ENCODE measurements around the gene JPT2. TPM values are rescaled to one million over a fixed set of nuclear protein-coding genes. Genes with fewer than 3 reads are reported as not detected.
A peak's percentile ranks its signal among the peaks of the same experiment; 100 is the strongest.

The JPT2 gene
- total RNA-seq, 1 experiment from 2014 or later: 244 TPM

- Histone ChIP-seq H3K36me3 (ENCODE audit: low read depth) (no peaks in the 10 kb centered on the region; the same call in 1 of the 2 replicates), H3K79me2 (ENCODE audit: low read depth) (0 out of 2 replicates have a peak, but pooled peaks cover 4% of the 10 kb centered on the region), H2AFZ (no peak overlapping the region), H3K4me3 (no peak overlapping the region), H3K4me2 (no peak overlapping the region), H3K4me1 (replicated peaks; ENCODE audit: insufficient read depth) (peaks cover 29% of the 10 kb centered on the region), H4K20me1 (ENCODE audit: insufficient read depth) (no peaks in the 10 kb centered on the region), H3K27ac (no peak overlapping the region), H3K27me3 (ENCODE audit: insufficient read depth, low read depth) (no peaks in the 10 kb centered on the region), H3K9me2 (ENCODE audit: insufficient read depth) (no peaks in the 10 kb centered on the region), H3F3A (ENCODE audit: insufficient read depth, low read depth) (peaks cover 55% of the 10 kb centered on the region), H3K9me3 (ENCODE audit: insufficient read depth, low read depth) (no peaks in the 10 kb centered on the region)
- POLR2A ChIA-PET (ENCODE audit: unreplicated experiment): no interaction called here
- TF ChIP-seq EZH2 (IDR thresholded peaks at IDR 0.05; ENCODE audit: low read depth): no peak
- no peak for TF ChIP-seq CTCF (conservative IDR thresholded peaks at IDR 0.05)
- DNase-seq: no peak
- intact Hi-C loops (cut with micrococcal nuclease; ENCODE audit: unreplicated experiment): no loop called here
- BruUV-seq (replicated peaks): no TSS peak
- CTCF ChIA-PET: interaction anchor here (0.6 kb wide), 1 partner anchor 380 kb away, joined by 5 read pairs; no protein-coding TSS in a partner anchor
Measured at GRCh38 chr16:1740781-1741490, 62.9 kb downstream of the JPT2 start.

GRCh38 chr16:1741553-1742165 is 63.6 kb downstream of the JPT2 start:
- Histone ChIP-seq H3K36me3 (ENCODE audit: low read depth) (no peaks in the 10 kb centered on the region; the same call in 1 of the 2 replicates), H3K27ac (no peak overlapping the region), H3K4me3 (no peak overlapping the region), H3F3A (ENCODE audit: insufficient read depth, low read depth) (peaks cover 57% of the 10 kb centered on the region), H3K9me3 (ENCODE audit: insufficient read depth, low read depth) (no peaks in the 10 kb centered on the region), H3K79me2 (ENCODE audit: low read depth) (0 out of 2 replicates have a peak, but pooled peaks cover 4% of the 10 kb centered on the region), H2AFZ (no peak overlapping the region), H3K9me2 (ENCODE audit: insufficient read depth) (no peaks in the 10 kb centered on the region), H3K4me2 (no peak overlapping the region), H3K27me3 (ENCODE audit: insufficient read depth, low read depth) (no peaks in the 10 kb centered on the region), H3K4me1 (replicated peaks; ENCODE audit: insufficient read depth) (peaks cover 34% of the 10 kb centered on the region), H4K20me1 (ENCODE audit: insufficient read depth) (no peaks in the 10 kb centered on the region)
- BruUV-seq (replicated peaks): no TSS peak
- DNase-seq: no peak
- ChIA-PET CTCF (interaction anchor here (0.6 kb wide), 1 partner anchor 379 kb away, joined by 5 read pairs; no protein-coding TSS in a partner anchor), POLR2A (ENCODE audit: unreplicated experiment) (no interaction called here)
- TF ChIP-seq EZH2 (IDR thresholded peaks at IDR 0.05; ENCODE audit: low read depth) (no peak), CTCF (conservative IDR thresholded peaks at IDR 0.05) (no peak)
- intact Hi-C loops (cut with micrococcal nuclease; ENCODE audit: unreplicated experiment): no loop called here

GRCh38 chr16:1743376-1744337 is 65.6 kb downstream of the JPT2 start:
- Histone ChIP-seq H3K4me1 (replicated peaks; ENCODE audit: insufficient read depth) (peaks cover 49% of the 10 kb centered on the region), H3K27me3 (ENCODE audit: insufficient read depth, low read depth) (no peaks in the 10 kb centered on the region), H4K20me1 (ENCODE audit: insufficient read depth) (no peaks in the 10 kb centered on the region), H2AFZ (no peak overlapping the region), H3F3A (ENCODE audit: insufficient read depth, low read depth) (peaks cover 51% of the 10 kb centered on the region), H3K79me2 (ENCODE audit: low read depth) (0 out of 2 replicates have a peak, but pooled peaks cover 5% of the 10 kb centered on the region), H3K27ac (peak overlapping the region; percentile 100), H3K4me2 (peak overlapping the region; percentile 88), H3K36me3 (ENCODE audit: low read depth) (no peaks in the 10 kb centered on the region; the same call in 1 of the 2 replicates), H3K4me3 (no peak overlapping the region), H3K9me2 (ENCODE audit: insufficient read depth) (no peaks in the 10 kb centered on the region), H3K9me3 (ENCODE audit: insufficient read depth, low read depth) (no peaks in the 10 kb centered on the region)
- DNase-seq: peak in 1 of 2 experiments; percentile 86
- intact Hi-C loops (cut with micrococcal nuclease; ENCODE audit: unreplicated experiment): no loop called here
- CTCF ChIA-PET: interaction anchor here (0.5 to 1.1 kb wide), 6 partner anchors 11 to 398 kb away, joined by 3 to 7 read pairs (median 4); partner anchors contain the start of genes JPT2 and MAPK8IP3
- POLR2A ChIA-PET (ENCODE audit: unreplicated experiment): interaction anchor here (0.6 to 0.9 kb wide), 9 partner anchors 20 to 446 kb away, joined by 3 to 6 read pairs (median 4); partner anchors contain the start of gene MAPK8IP3
- TF ChIP-seq EZH2 (IDR thresholded peaks at IDR 0.05; ENCODE audit: low read depth): no peak
- TF ChIP-seq CTCF (conservative IDR thresholded peaks at IDR 0.05): no peak
- no TSS peak for BruUV-seq (replicated peaks)
